ENCODE data around the gene LDHB.

GRCh38 chr12:21676776-21677175, 19.1 kb upstream of the LDHB start:
- TF ChIP-seq EZH2phosphoT487 (IDR thresholded peaks at IDR 0.05; ENCODE audit: borderline replicate concordance, low read length) (no peak), CTCF (conservative IDR thresholded peaks at IDR 0.05; ENCODE audit: low read depth, low read length) (no peak)
